ENCODE data around the gene ATL2. TPM values are rescaled to one million over a fixed set of nuclear protein-coding genes. Genes with fewer than 3 reads are reported as not detected.
A peak's percentile ranks its signal among the peaks of the same experiment; 100 is the strongest.

The ATL2 gene
- total RNA-seq, 2 donors from 2014 or later: 125 to 139 TPM

DNA sequence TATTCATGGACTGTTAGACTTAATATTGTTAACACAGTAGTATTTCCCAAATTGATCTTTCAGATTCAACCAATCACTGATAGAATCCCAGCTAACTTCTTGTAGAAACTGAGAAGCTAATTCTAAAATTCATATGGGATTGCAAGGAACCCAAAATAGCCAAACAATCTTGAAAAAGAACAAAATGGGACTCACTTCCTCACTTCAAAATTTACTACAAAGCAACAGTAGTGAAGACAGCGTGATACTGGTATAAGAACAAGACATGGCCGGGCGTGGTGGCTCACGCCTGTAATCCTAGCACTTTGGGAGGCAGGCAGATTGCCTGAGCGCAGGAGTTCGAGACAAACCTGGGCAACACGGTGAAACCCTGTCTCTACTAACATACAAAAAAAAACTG, 46.3 kb downstream of the ATL2 start:
- Histone ChIP-seq H3K4me3 (ENCODE audit: low read length) (peak overlapping the region; percentile 12), H3K27me3 (ENCODE audit: control insufficient read depth, insufficient read depth, low read length, poor library complexity, severe bottlenecking) (no peaks in the 10 kb centered on the region), H3K36me3 (ENCODE audit: control insufficient read depth, insufficient read depth, low read length) (peaks cover 88% of the 10 kb centered on the region), H3K9ac (ENCODE audit: extremely low read depth, low read length, poor library complexity, severe bottlenecking) (no peak overlapping the region), H3K27ac (ENCODE audit: low read depth, low read length) (no peak overlapping the region), H3K9me3 (ENCODE audit: control insufficient read depth, low read length) (peaks cover 47% of the 10 kb centered on the region), H3K4me1 (ENCODE audit: control insufficient read depth, insufficient read depth, low read length) (no peaks in the 10 kb centered on the region)
- Mint-ChIP-seq H3K27me3 (ENCODE audit: insufficient read depth) (no peaks in the 10 kb centered on the region), H3K36me3 (ENCODE audit: low read depth) (peaks cover 66% of the 10 kb centered on the region), H3K4me1 (peaks cover 7% of the 10 kb centered on the region), H3K4me3 (no peak overlapping the region), H3K9me3 (peaks cover 29% of the 10 kb centered on the region), H3K27ac (no peak overlapping the region)
- DNase-seq: no peak
- 97 to 99% methylated on average over 7 of the region's 7 CpGs for WGBS, 2 experiments (ENCODE audit: insufficient coverage in 1 of 2, insufficient read length in 1 of 2)
- TF ChIP-seq, protein P1, sequence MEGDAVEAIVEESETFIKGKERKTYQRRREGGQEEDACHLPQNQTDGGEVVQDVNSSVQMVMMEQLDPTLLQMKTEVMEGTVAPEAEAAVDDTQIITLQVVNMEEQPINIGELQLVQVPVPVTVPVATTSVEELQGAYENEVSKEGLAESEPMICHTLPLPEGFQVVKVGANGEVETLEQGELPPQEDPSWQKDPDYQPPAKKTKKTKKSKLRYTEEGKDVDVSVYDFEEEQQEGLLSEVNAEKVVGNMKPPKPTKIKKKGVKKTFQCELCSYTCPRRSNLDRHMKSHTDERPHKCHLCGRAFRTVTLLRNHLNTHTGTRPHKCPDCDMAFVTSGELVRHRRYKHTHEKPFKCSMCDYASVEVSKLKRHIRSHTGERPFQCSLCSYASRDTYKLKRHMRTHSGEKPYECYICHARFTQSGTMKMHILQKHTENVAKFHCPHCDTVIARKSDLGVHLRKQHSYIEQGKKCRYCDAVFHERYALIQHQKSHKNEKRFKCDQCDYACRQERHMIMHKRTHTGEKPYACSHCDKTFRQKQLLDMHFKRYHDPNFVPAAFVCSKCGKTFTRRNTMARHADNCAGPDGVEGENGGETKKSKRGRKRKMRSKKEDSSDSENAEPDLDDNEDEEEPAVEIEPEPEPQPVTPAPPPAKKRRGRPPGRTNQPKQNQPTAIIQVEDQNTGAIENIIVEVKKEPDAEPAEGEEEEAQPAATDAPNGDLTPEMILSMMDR (conservative IDR thresholded peaks at IDR 0.05): no peak

DNA sequence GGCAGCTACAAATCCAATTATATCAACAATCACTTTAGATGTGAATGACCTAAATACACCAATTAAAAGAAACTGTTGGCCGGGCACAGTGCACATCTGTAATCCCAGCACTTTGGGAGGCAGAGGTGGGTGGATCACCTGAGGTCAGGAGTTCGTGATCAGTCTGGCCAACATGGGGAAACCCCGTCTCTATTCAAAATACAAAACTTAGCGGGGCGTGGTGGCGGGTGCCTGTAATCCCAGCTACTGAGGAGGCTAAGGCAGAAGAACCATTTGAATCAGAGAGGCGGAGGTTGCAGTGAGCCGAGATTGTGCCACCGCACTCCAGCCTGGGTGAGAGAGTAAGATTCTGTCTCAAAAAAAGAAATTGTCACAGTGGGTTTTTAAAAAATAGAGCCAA, 49.5 kb downstream of the ATL2 start:
- Mint-ChIP-seq H3K4me3 (no peak overlapping the region), H3K9me3 (peaks cover 29% of the 10 kb centered on the region), H3K4me1 (peaks cover 17% of the 10 kb centered on the region), H3K36me3 (ENCODE audit: low read depth) (peaks cover 67% of the 10 kb centered on the region), H3K27me3 (ENCODE audit: insufficient read depth) (no peaks in the 10 kb centered on the region), H3K27ac (no peak overlapping the region)
- Histone ChIP-seq H3K9ac (ENCODE audit: extremely low read depth, low read length, poor library complexity, severe bottlenecking) (no peak overlapping the region), H3K9me3 (ENCODE audit: control insufficient read depth, low read length) (peaks cover 33% of the 10 kb centered on the region), H3K27me3 (ENCODE audit: control insufficient read depth, insufficient read depth, low read length, poor library complexity, severe bottlenecking) (no peaks in the 10 kb centered on the region), H3K4me1 (ENCODE audit: control insufficient read depth, insufficient read depth, low read length) (no peaks in the 10 kb centered on the region), H3K27ac (ENCODE audit: low read depth, low read length) (no peak overlapping the region), H3K4me3 (ENCODE audit: low read length) (no peak overlapping the region), H3K36me3 (ENCODE audit: control insufficient read depth, insufficient read depth, low read length) (peaks cover 87% of the 10 kb centered on the region)
- 94 to 96% methylated on average over 4 to 9 of the region's 9 CpGs for WGBS, 2 experiments (ENCODE audit: insufficient coverage in 1 of 2, insufficient read length in 1 of 2)
- DNase-seq: no peak
- TF ChIP-seq, protein P1 (conservative IDR thresholded peaks at IDR 0.05): no peak

DNA sequence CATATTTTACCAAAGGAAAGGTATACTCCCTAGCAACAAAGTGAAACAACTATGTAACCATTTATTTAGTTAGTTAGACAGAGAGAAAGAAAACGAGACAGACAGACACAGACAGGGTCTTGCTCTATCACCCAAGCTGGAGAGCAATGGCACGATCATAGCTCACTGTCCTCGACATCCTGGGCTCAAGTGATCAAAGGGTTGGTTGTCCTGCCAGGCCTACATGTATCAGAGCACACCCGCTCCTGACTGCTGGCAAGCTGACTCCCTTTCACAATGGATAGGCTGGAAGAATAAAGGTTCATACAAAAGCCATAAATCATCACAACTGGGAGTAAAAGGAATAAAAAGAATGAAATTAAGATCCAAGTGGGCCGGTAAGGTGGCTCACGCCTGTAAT, 53.5 kb downstream of the ATL2 start:
- WGBS, 2 experiments (ENCODE audit: insufficient coverage in 1 of 2, insufficient read length in 1 of 2): 95 to 96% methylated on average over 4 to 6 of the region's 6 CpGs
- Mint-ChIP-seq H3K4me3 (no peak overlapping the region), H3K36me3 (ENCODE audit: low read depth) (peaks cover 49% of the 10 kb centered on the region), H3K27ac (no peak overlapping the region), H3K27me3 (ENCODE audit: insufficient read depth) (no peaks in the 10 kb centered on the region), H3K9me3 (no peaks in the 10 kb centered on the region), H3K4me1 (peaks cover 24% of the 10 kb centered on the region)
- peaks cover 7% of the 10 kb centered on the region for H3K4me1 ChIP-seq (ENCODE audit: control insufficient read depth, insufficient read depth, low read length)
- H3K27ac ChIP-seq (ENCODE audit: low read depth, low read length): no peak overlapping the region
- TF ChIP-seq, protein P1 (conservative IDR thresholded peaks at IDR 0.05): no peak
- DNase-seq: no peak
- no peaks in the 10 kb centered on the region for H3K9me3 ChIP-seq (ENCODE audit: control insufficient read depth, low read length)
- H3K4me3 ChIP-seq (ENCODE audit: low read length): no peak overlapping the region
- H3K36me3 ChIP-seq (ENCODE audit: control insufficient read depth, insufficient read depth, low read length): peaks cover 72% of the 10 kb centered on the region
- H3K27me3 ChIP-seq (ENCODE audit: control insufficient read depth, insufficient read depth, low read length, poor library complexity, severe bottlenecking): no peaks in the 10 kb centered on the region
- no peak overlapping the region for H3K9ac ChIP-seq (ENCODE audit: extremely low read depth, low read length, poor library complexity, severe bottlenecking)
